ENCODE data around the gene AIFM3.

The AIFM3 gene

DNA sequence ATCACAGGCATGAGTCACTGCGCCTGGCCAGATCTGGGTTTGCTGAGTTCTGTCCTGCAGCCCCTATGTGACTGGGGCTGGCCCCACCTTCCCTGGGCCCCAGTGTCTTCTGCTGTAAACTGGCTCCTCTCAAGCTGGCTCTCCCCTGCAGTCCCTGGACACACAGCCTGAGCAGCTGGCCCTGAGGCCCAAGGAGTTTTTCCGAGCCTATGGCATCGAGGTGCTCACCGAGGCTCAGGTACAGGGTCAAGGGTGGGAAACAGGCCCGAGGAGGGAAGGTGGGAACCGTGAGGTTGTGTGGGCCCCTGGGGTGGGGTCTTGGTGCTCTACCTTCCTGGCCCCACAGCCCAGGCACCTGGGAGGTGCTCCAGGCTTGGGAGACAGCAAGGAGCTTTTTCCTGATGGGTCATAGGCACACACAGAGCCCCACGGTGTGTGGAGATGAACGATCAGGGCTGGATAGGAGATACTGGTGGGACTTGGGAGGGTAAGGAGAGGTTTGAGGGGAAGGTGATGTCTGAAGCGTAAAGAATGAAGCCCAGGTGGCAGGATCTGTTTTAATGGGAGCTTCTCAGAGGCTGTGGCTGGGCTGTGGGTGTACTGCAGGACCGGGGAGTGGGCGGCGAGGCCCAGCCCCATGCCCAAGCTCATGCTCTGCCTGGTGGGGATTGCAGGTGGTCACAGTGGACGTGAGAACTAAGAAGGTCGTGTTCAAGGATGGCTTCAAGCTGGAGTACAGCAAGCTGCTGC lies 8.7 kb downstream of the AIFM3 start:
- DNase-seq, result no peak

GRCh38 chr22:20976291-20976877 lies 9.3 kb downstream of the AIFM3 start:
- no peak for DNase-seq

GRCh38 chr22:20977019-20977418 lies 10.0 kb downstream of the AIFM3 start:
- DNase-seq, result no peak

DNA sequence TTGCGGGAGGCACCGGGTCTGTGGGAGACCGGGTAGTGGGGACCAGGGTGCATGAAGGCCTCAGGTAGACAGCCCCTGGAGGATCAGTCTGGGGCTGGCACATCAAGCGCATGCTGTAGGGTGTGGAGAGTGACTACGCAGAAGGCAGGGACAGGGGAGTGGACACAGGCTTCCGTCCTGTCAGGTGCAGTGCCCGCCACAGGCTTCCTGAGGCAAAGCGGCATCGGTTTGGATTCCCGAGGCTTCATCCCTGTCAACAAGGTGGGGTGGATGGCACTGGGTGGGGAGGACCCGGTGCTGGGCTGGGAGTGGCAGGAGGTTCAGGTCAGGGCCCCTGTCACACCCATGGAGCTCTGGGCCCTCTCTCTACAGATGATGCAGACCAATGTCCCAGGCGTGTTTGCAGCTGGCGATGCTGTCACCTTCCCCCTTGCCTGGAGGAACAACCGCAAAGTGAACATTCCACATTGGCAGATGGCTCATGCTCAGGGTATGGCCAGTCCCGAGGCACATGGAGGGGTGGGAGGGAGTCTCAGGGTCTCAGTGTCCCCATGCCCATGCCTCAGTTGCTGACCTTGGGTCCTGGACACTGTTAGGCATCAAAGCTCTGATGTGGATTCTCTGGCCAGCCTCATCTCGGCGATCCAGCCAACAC lies 10.6 kb downstream of the AIFM3 start:
- DNase-seq, result no peak

GRCh38 chr22:20978419-20978818 lies 11.4 kb downstream of the AIFM3 start:
- no peak for DNase-seq

GRCh38 chr22:20979243-20979809 lies 12.3 kb downstream of the AIFM3 start:
- peak; percentile 73 for DNase-seq

DNA sequence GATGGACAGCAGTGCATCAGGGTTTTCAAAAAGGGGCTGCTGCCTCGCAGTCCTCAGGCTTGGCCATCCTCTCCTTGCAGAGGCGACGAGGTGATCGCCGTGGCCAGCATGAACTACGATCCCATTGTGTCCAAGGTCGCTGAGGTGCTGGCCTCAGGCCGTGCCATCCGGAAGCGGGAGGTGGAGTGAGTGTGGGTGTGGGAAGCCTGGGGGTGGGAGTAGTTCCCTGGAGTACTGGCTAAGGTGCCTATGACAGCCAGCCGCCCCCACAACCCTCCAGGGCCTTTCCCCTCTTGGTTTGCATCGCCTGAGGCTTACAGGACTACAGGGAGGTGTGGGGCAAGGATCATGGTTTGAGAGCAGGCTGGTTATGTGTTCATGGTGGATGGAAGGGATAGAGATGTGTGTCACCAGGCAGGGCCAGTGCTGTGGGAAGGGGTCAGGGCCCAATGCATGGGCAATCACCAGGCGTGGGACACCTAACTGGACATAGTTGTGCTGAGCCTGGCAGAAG lies 12.9 kb downstream of the AIFM3 start:
- no peak for DNase-seq

DNA sequence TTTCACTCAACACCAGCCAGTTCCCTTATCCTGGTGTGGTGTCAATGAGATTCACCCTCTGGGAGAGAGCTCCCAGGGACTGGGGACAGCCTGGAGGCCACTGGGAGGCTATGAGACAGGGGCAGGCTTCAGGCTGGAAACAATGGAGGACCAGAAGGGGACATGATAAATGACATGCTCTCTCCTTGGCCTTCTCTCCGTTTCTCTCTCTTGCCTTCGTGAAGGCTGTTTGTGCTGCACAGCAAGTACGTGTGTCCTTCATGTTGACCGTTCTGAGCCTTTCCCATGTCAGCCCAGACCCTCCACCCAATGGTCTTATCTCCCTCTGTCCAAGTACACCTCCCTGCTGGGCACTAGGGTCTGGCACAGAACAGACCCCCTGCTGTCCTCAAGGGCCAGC lies 13.5 kb downstream of the AIFM3 start:
- DNase-seq, result no peak

DNA sequence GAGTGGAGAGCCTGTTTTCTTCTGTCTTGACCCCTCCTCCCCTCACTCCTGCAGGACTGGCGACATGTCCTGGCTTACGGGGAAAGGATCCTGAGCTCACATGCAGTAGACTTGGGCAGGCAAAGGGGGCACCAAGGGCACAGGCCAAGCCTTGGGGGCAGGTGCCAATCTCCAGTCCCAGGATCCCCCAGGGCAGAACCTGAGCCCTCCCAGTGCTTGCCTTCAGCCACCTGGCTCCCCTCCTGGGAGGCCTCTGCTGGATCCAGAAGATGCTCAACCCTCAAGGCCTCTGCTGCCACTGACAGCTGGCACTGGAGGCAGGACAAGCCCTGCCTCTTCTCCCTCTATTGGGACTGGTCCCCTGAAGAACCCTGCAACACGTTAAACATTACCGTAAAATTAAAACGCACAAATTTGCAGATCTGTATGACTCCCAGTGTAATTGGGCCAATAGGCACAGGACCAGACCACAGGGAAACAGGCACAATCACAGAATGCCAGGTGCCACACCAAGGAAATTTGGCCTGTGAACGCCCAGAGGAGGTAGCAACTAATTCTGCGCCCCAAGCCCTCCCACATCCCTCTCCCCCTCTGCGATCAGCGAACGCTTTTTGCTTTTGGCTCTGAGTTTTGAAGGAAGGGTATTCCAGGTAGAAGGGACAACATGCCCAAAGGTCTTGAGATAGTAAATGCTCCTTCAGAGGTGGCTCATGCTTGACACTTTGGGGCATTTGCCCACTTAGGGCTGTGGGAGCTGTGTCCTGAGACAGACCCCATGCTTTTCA lies 14.1 kb downstream of the AIFM3 start:
- no peak for DNase-seq

- DNase-seq, result peak; percentile 83
Observed at GRCh38 chr22:20981787-20982562, 14.9 kb downstream of the AIFM3 start, which contains the start of gene LZTR1. Gene LZTR1, plus strand, starts transcription at chr22:20982297. Its CDS starts 75 bp downstream, at chr22:20982372.

- no peak for DNase-seq
Observed at GRCh38 chr22:20982563-20982882, 15.5 kb downstream of the AIFM3 start.

- no peak for DNase-seq
Observed at GRCh38 chr22:20983081-20983771, 16.2 kb downstream of the AIFM3 start.

DNA sequence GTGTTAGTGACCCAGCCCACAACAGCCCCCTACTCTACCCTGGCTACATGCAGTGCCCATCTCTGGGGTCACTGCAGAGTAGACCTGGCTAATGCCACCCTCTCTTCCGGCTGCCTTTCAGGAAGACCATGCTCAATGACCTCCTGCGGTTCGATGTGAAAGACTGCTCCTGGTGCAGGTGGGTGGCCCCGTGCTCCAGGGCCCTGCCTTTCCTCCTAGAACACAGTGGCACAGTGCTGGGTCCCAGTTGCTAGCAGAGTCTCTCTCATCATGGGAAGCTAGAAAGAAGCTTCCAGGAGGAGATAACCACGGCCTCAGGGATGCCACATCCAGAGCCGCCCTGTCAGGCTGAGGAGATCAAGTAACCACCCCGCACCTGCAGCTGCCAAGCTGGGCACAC lies 18.7 kb downstream of the AIFM3 start:
- DNase-seq, result no peak

DNA sequence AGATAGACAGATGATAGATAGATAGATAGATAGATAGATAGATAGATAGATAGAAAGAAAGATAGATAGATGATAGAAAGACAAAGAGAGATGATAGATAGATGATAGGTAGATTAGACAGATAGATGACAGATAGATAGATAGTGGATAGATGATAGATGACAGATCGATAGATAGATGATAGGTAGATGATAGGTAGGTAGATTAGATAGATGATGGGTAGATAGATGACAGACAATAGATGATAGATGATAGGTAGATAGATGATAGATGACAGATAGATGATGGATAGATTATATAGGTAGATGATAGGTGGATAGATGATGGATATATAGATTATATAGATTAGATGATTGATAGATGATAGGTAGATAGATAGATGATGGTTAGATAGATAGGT lies 19.3 kb downstream of the AIFM3 start:
- no peak for DNase-seq

GRCh38 chr22:20987375-20987774 lies 20.3 kb downstream of the AIFM3 start:
- no peak for DNase-seq

DNA sequence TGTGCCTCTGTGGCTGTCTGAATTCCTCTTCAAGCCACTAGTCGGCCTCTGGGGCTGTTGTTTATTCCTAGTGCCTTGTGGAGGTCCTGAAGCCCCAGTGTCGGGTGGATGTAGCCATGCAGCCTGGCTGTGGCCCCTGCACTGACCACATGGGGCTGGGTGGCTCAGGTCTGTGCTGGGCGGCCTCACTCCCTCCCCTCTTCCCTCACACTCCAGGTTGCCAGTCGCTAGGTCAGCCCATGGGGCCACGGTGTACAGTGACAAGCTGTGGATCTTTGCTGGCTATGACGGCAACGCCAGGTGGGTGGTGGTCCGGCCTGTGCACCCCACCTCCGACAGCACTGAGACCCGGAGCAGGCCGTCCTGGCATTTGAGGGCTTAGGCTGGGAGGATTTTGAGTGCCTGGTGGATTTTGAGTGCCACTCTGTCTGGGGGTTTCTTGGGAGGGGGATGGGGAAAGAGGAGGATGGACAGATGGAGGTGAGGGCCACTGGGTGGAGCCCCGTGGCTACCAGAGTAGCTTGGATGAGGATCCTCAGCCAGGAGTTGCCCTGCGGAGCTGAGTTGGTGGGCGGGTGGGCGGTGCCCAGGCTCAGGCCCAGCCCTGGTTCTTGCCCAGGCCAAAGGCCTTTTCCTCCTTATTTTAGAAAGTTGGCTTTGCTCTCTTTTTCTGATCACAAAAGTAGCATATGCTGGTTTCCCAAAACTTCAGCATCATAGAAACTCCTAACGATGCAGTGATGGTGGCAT lies 21.7 kb downstream of the AIFM3 start:
- DNase-seq, result no peak

- DNase-seq, result no peak
Observed at GRCh38 chr22:20989323-20990138, 22.5 kb downstream of the AIFM3 start.

GRCh38 chr22:20990184-20991180 lies 23.4 kb downstream of the AIFM3 start:
- no peak for DNase-seq

Measured in fibroblast of skin of scalp (primary cell).